ACC112 (cell line): ENCODE results near the gene PPTC7.

Source experiments
- H2AFZ ChIP-seq: fragments of 200-600 bp; sonication (generic); one replicate; pipeline ENCODE4 v1.6.0; 2017; ENCODE audit warnings: antibody characterized with exemption, low read length; ENCODE audit not compliant: unreplicated experiment
- H3K27ac ChIP-seq: fragments of 200-600 bp; sonication (generic); 2 replicates; pipeline ENCODE4 v1.5.1; 2014; ENCODE audit warnings: low read depth, mild to moderate bottlenecking, antibody characterized with exemption, low read length, moderate library complexity
- H3K27me3 ChIP-seq: fragments of 200-600 bp; sonication (generic); 2 replicates; pipeline ENCODE4 v1.6.1; 2014; ENCODE audit warnings: mild to moderate bottlenecking, antibody characterized with exemption, low read length, moderate library complexity, mixed read lengths; ENCODE audit not compliant: insufficient read depth
- H3K36me3 ChIP-seq: fragments of 200-600 bp; sonication (generic); 2 replicates; pipeline ENCODE4 v1.6.1; 2016; ENCODE audit warnings: mild to moderate bottlenecking, antibody characterized with exemption, low read length, moderate library complexity, mixed read lengths; ENCODE audit not compliant: insufficient read depth
- H3K4me1 ChIP-seq: fragments of 200-600 bp; sonication (generic); one replicate; pipeline ENCODE4 v1.6.1; 2016; ENCODE audit warnings: low read length, mixed read lengths; ENCODE audit not compliant: insufficient read depth, unreplicated experiment, control insufficient read depth
- H3K4me3 ChIP-seq: fragments of 200-600 bp; sonication (generic); 2 replicates; pipeline ENCODE4 v1.5.1; 2014; ENCODE audit warnings: mild to moderate bottlenecking, low read depth, low read length
- H3K79me2 ChIP-seq: fragments of 200-600 bp; sonication (generic); one replicate; pipeline ENCODE4 v1.6.0; 2016; ENCODE audit warnings: low read length; ENCODE audit not compliant: control insufficient read depth, unreplicated experiment, insufficient read depth

Gene PPTC7

GRCh38 chr12:110583137-110584059 is at the start of gene PPTC7:
PPTC7 (minus strand) TSS chr12:110583318; CDS start chr12:110583031, 287 bp downstream.
- H3K27ac ChIP-seq = peak within 1 kb of the TSS; percentile 62; the same call in 1 of the 2 replicates

GRCh38 chr12:110627500-110628195 is 44.5 kb upstream of the PPTC7 start:
- H3K79me2 ChIP-seq = no peaks in the 10 kb centered on the region
- peaks cover 6% of the 10 kb centered on the region; the same call in 1 of the 2 replicates for H3K36me3 ChIP-seq
- H2AFZ ChIP-seq = no peak overlapping the region
- no peak overlapping the region for H3K27ac ChIP-seq
- H3K4me1 ChIP-seq = no peaks in the 10 kb centered on the region
- H3K4me3 ChIP-seq = no peak overlapping the region
- H3K27me3 ChIP-seq = no peaks in the 10 kb centered on the region

More at GRCh38 chr12:110583137-110584059, at the start of gene PPTC7:
- H3K27me3 ChIP-seq = no peaks in the 10 kb centered on the region
- H3K79me2 ChIP-seq = peaks cover 48% of the 10 kb centered on the region
- H3K36me3 ChIP-seq = 0 out of 2 replicates have a peak, but pooled peaks cover 2% of the 10 kb centered on the region
- H3K4me1 ChIP-seq = peaks cover 16% of the 10 kb centered on the region
- peak within 1 kb of the TSS; percentile 88 for H2AFZ ChIP-seq
- peak within 1 kb of the TSS; percentile 89 for H3K4me3 ChIP-seq

- no peaks in the 10 kb centered on the region for H3K36me3 ChIP-seq
- no peak overlapping the region for H3K4me3 ChIP-seq
- peaks cover 7% of the 10 kb centered on the region for H3K4me1 ChIP-seq
- no peaks in the 10 kb centered on the region for H3K27me3 ChIP-seq
- H2AFZ ChIP-seq = no peak overlapping the region
- no peak overlapping the region for H3K27ac ChIP-seq
- no peaks in the 10 kb centered on the region for H3K79me2 ChIP-seq
These were observed 39.5 kb upstream of the PPTC7 start for GRCh38 chr12:110622582-110622981.

DNA sequence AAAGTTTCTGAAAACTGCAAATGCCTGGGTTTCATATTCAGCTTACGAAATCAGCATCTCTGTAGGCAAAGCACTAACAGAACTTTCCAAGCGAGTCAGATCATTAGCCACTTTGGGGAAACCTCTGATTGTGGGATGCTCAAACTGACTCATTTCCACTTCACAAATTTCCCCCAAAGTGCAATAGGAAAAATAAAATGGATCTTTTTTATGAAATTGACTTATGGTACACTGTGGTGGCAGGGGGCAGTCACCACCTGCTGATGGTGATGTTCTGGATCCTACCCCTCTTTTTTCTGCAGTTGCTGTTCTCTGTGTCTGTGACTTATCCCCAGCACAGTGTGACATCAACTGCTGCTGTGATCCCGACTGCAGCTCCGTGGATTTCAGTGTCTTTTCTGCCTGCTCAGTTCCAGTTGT is 36.4 kb upstream of the PPTC7 start:
- Histone ChIP-seq H3K27me3 (no peaks in the 10 kb centered on the region), H3K4me1 (peaks cover 7% of the 10 kb centered on the region), H3K36me3 (no peaks in the 10 kb centered on the region), H2AFZ (no peak overlapping the region), H3K27ac (no peak overlapping the region), H3K79me2 (peaks cover 3% of the 10 kb centered on the region), H3K4me3 (no peak overlapping the region)

DNA sequence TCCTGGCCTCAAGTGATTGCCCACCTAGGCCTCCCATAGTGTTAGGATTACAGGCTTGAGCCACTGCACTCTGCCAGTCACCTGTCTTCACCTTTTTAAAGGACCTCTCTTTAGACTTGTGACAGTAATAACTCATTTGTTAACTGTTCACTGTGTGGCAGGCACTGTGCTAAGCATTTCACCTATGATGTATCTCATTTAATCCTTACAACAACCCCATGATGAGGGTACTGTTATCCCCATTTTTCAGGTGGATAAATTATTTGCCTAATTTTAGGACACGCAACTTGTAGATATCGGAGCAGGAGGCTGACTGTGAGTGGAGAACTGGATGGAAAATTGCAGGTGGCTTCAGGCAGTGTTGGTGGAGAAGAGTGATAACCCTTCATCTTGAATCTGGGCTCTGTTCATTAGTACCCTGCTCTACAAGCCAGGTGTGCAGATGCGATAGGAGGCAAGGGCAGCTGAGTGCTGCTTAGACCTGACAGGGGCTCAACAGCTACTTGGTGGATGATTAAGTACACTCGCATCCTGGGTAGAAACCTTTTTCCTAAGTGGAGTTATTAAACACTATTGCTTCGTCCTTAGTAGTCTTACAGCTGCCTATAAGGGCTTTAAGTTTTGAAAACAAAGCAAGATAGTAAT is 33.5 kb upstream of the PPTC7 start:
- Histone ChIP-seq H2AFZ (no peak overlapping the region), H3K27ac (no peak overlapping the region), H3K4me3 (no peak overlapping the region), H3K4me1 (peaks cover 7% of the 10 kb centered on the region), H3K79me2 (peaks cover 6% of the 10 kb centered on the region), H3K27me3 (no peaks in the 10 kb centered on the region), H3K36me3 (no peaks in the 10 kb centered on the region)

DNA sequence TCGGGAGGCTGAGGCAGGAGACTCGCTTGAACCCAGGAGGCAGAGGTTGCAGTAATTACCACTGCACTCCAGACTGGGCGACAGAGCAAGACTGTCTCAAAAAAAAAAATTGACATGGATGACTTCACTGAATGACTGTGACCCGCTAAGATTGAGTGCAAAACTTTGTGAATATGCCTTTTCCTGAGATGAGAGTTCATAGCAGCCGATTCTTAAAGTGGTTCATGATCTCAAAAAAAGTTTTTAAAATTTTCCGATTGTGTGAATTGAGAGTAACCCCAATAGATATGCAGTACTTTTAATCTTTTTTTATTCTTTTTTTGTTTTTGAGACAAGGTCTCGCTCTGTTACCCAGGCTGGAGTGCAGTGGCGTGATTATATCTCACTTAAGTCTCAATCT is 32.1 kb upstream of the PPTC7 start:
- Histone ChIP-seq H3K4me1 (peaks cover 7% of the 10 kb centered on the region), H3K27ac (no peak overlapping the region), H3K79me2 (peaks cover 6% of the 10 kb centered on the region), H3K36me3 (no peaks in the 10 kb centered on the region), H2AFZ (no peak overlapping the region), H3K27me3 (no peaks in the 10 kb centered on the region), H3K4me3 (no peak overlapping the region; the same call in 1 of the 2 replicates)

GRCh38 chr12:110613771-110614684 is 30.9 kb upstream of the PPTC7 start, which contains the start of gene TCTN1:
TCTN1 (plus strand) TSS chr12:110614129; CDS start chr12:110614183, 54 bp downstream.
- Histone ChIP-seq H3K4me3 (peak within 1 kb of the TSS; percentile 80), H3K27me3 (no peaks in the 10 kb centered on the region), H2AFZ (peak within 1 kb of the TSS; percentile 97), H3K36me3 (no peaks in the 10 kb centered on the region), H3K27ac (peak within 1 kb of the TSS; percentile 8; the same call in 1 of the 2 replicates), H3K79me2 (peaks cover 6% of the 10 kb centered on the region), H3K4me1 (no peaks in the 10 kb centered on the region)

DNA sequence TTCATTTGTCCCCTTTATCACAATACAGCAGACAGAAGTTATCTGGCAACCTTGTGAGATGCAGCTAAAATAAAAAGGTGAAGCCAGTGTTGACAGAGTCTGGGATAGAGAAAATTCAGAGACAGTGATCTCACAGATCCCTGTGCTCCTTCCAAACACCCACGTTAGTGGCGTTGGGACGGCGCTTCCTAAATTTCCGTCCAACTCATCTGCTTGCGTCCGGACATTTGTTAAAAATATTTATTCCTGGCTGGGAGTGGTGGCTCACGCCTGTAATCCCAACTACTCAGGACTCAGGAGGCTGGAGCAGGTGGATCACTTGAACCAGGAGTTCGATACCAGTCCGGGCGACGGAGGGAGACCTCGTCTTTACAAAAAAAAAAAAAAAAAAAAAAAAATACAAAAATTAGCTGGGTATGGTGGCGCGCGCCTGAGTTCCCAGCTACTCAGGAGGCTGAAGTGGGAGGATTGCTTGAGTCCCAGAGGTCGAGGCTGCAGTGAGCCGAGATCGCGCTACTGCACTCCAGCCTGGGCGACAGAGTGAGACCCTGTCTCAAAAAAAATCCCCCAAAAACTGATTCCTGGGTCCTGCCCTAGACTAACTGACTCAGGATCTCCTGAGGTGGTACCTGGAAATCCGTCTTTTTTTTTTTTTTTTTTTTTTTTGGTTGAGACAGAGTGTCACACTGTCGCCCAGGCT is 30.1 kb upstream of the PPTC7 start:
- no peak overlapping the region for H3K27ac ChIP-seq
- H3K36me3 ChIP-seq = no peaks in the 10 kb centered on the region
- H3K79me2 ChIP-seq = peaks cover 6% of the 10 kb centered on the region
- H3K27me3 ChIP-seq = no peaks in the 10 kb centered on the region
- H3K4me3 ChIP-seq = peak overlapping the region; percentile 80
- H3K4me1 ChIP-seq = no peaks in the 10 kb centered on the region
- peak overlapping the region; percentile 97 for H2AFZ ChIP-seq

DNA sequence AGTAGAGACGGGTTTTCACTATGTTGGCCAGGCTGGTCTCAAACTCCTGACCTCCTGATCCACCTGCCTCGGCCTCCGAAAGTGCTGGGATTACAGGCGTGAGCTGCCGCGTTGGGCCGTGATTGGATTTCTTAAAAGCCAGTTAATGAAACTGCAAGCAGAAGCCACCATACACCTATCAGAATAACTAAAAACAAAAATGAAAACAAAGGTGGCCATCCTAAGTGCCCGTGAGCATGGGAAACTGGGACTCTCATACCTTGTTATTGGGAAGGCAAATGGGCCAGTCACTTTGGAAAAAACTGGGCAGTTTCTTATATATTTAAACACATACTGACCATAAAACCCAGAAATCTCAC is 23.1 kb upstream of the PPTC7 start:
- no peak overlapping the region for H3K27ac ChIP-seq
- no peak overlapping the region for H2AFZ ChIP-seq
- no peak overlapping the region for H3K4me3 ChIP-seq
- H3K27me3 ChIP-seq = no peaks in the 10 kb centered on the region
- no peaks in the 10 kb centered on the region for H3K79me2 ChIP-seq
- H3K36me3 ChIP-seq = no peaks in the 10 kb centered on the region
- no peaks in the 10 kb centered on the region for H3K4me1 ChIP-seq
